HG03066 (cell line): ENCODE data around the gene SYNDIG1L.

Experiments
- ATAC-seq: cut with Tn5 transposase; IDR thresholded peaks from one replicate; pipeline ENCODE4 v1.9.1; 2021; ENCODE audit warnings: low read depth; ENCODE audit not compliant: unreplicated experiment

Gene SYNDIG1L

GRCh38 chr14:74364271-74364880, 61.6 kb downstream of the SYNDIG1L start:
- no peak for ATAC-seq

- ATAC-seq = no peak
These were observed 63.6 kb downstream of the SYNDIG1L start for GRCh38 chr14:74362361-74362915.

- ATAC-seq = no peak
These were observed 65.8 kb downstream of the SYNDIG1L start for GRCh38 chr14:74360163-74360562.

GRCh38 chr14:74358176-74358829, 67.7 kb downstream of the SYNDIG1L start:
- no peak for ATAC-seq

GRCh38 chr14:74357585-74357984, 68.4 kb downstream of the SYNDIG1L start:
- no peak for ATAC-seq

- no peak for ATAC-seq
These were observed 69.0 kb downstream of the SYNDIG1L start for GRCh38 chr14:74356892-74357575.
